ENCODE measurements around the gene TSHZ3. TPM values are rescaled to one million over a fixed set of nuclear protein-coding genes. Genes with fewer than 3 reads are reported as not detected.
A peak's percentile ranks its signal among the peaks of the same experiment; 100 is the strongest.

TSHZ3 gene
- total and polyA plus RNA-seq, 12 donors = 2.6 to 9.3 (median 7.8) TPM

GRCh38 chr19:31261603-31262212 lies 87.5 kb downstream of the TSHZ3 start:
- Histone ChIP-seq H3K4me3 (no peak overlapping the region), H3K27ac (no peak overlapping the region), H3K36me3 (replicated peaks in 1 of 2) (no peaks in the 10 kb centered on the region), H3K4me1 (replicated peaks in 1 of 2) (no peaks in the 10 kb centered on the region), H3K27me3 (no peaks in the 10 kb centered on the region), H3K9me3 (replicated peaks in 1 of 3) (no peaks in the 10 kb centered on the region)
- 55 to 61% (median 59%) methylated on average over 11 of the region's 11 CpGs for WGBS, 4 donors
- intact Hi-C loops (cut with DNase I) = no loop called here
- TF ChIP-seq CTCF (IDR thresholded peaks at IDR 0.05) (no peak), POLR2A (IDR thresholded peaks at IDR 0.05) (no peak)
- peak in 1 of 7 donors; percentile 11 for DNase-seq

- Histone ChIP-seq H3K9me3 (replicated peaks in 1 of 3) (no peaks in the 10 kb centered on the region), H3K4me3 (no peak overlapping the region), H3K27ac (no peak overlapping the region), H3K36me3 (replicated peaks in 1 of 2) (no peaks in the 10 kb centered on the region), H3K4me1 (replicated peaks in 1 of 2) (no peaks in the 10 kb centered on the region), H3K27me3 (no peaks in the 10 kb centered on the region)
- TF ChIP-seq CTCF (IDR thresholded peaks at IDR 0.05) = no peak
- no peak for TF ChIP-seq POLR2A (IDR thresholded peaks at IDR 0.05)
- intact Hi-C loops (cut with DNase I) = no loop called here
- 28 to 47% (median 41%) methylated on average over 3 of the region's 3 CpGs for WGBS, 4 donors
- peak in 1 of 7 donors; percentile 24 for DNase-seq
Observed at GRCh38 chr19:31261019-31261602, 88.1 kb downstream of the TSHZ3 start.

GRCh38 chr19:31260171-31260933 lies 88.9 kb downstream of the TSHZ3 start:
- intact Hi-C loops (cut with DNase I) = no loop called here
- no peaks in the 10 kb centered on the region for H3K9me3 ChIP-seq (replicated peaks in 1 of 3)
- TF ChIP-seq POLR2A (IDR thresholded peaks at IDR 0.05) (no peak), CTCF (IDR thresholded peaks at IDR 0.05) (no peak)
- no peak overlapping the region for H3K27ac ChIP-seq
- H3K27me3 ChIP-seq = no peaks in the 10 kb centered on the region
- DNase-seq = peak in 1 of 7 donors; percentile 30
- no peak overlapping the region for H3K4me3 ChIP-seq
- WGBS, 4 donors = 81 to 92% (median 86%) methylated on average over 7 of the region's 7 CpGs
- no peaks in the 10 kb centered on the region for H3K4me1 ChIP-seq (replicated peaks in 1 of 2)
- H3K36me3 ChIP-seq (replicated peaks in 1 of 2) = no peaks in the 10 kb centered on the region

- Histone ChIP-seq H3K36me3 (replicated peaks in 1 of 2) (no peaks in the 10 kb centered on the region), H3K27me3 (no peaks in the 10 kb centered on the region), H3K4me1 (replicated peaks in 1 of 2) (no peaks in the 10 kb centered on the region), H3K27ac (no peak overlapping the region), H3K9me3 (replicated peaks in 1 of 3) (no peaks in the 10 kb centered on the region), H3K4me3 (no peak overlapping the region)
- WGBS, 4 donors = 81 to 90% (median 87%) methylated on average over 14 to 15 of the region's 15 CpGs
- DNase-seq = peak in 1 of 7 donors; percentile 34
- TF ChIP-seq POLR2A (IDR thresholded peaks at IDR 0.05) = no peak
- TF ChIP-seq CTCF (IDR thresholded peaks at IDR 0.05) = no peak
- intact Hi-C loops (cut with DNase I) = no loop called here
Observed at GRCh38 chr19:31258211-31259052, 90.8 kb downstream of the TSHZ3 start.
